ENCODE measurements around the gene FABP1.

DNA sequence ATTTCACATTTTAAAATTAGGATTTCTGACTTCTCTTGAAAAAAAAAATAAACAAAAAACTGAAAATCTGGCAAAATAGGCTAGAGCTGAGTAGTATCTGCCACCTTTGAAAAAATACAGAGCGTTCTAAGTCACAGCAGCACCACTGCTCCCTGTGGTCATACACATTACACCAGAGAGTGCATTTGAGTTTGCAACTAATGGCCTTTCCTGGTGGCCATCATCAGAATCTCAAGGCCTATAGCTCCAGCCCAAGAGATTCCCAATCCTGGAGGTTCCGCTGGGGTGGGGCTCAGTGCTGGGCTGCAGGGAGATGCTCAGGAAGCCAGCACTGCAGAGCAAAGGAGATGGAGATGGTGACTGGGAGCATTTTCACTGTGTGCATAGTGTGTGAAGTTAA lies 42.8 kb downstream of the FABP1 start:
- TF ChIP-seq MAX (IDR thresholded peaks at IDR 0.05; ENCODE audit: low read depth) = no peak
- TF ChIP-seq RAD21 (IDR thresholded peaks at IDR 0.05; ENCODE audit: low read length) = no peak
- no peak for TF ChIP-seq TCF12 (IDR thresholded peaks at IDR 0.05)
- TF ChIP-seq FOSL2 (IDR thresholded peaks at IDR 0.05; ENCODE audit: borderline replicate concordance, low read depth) = no peak
- TF ChIP-seq MEF2A (IDR thresholded peaks at IDR 0.05; ENCODE audit: borderline replicate concordance, low read depth) = no peak
- TF ChIP-seq RCOR1 (IDR thresholded peaks at IDR 0.05; ENCODE audit: low read length) = no peak
- TF ChIP-seq ZBTB33 (IDR thresholded peaks at IDR 0.05; ENCODE audit: borderline replicate concordance, low read depth) = no peak

Data from SK-N-SH (cell line).